Measurements from ENCODE around the gene P2RX6.

DNA sequence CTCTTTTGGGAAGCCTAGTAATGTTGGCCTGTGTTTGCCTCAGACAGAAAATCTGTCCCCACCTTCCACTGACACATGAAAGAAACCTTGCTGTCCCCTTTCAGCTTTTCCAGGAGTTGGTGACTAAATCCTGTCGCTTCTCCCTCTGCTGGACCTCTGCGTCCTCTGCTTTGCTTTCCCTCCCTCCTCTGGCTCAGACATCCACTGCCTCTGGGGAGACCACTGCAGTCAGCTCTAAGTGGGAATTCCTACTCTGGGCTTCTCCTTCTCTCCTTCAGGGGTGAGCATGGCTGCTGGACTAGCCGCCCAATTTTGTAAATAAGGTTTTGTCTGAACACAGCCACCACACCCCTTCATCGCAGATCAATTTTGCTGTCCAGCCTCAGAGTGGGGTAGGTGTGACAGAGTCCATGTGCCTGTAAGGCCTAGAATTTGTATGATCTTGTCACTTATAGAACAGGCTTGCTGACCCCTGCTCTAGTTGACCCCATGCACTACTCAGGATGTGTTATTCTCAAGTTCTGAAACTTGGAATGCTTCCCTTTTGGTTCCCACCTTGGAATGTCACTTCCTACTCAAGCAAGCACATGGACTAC lies 53.8 kb downstream of the P2RX6 start:
- no peak for TF ChIP-seq CTCF (IDR thresholded peaks at IDR 0.05)
- no peak for TF ChIP-seq POLR2AphosphoS5 (IDR thresholded peaks at IDR 0.05)
